Inferior parietal cortex (tissue), 1 donor: Measurements from ENCODE around the gene IL10RA.
"Not testable (repeated sequence)": the region's sequence is repeated elsewhere in the genome, so short reads cannot be mapped to it uniquely, and the experiment has no call there.

Source experiments
- DNase-seq: peaks from one replicate; pipeline ENCODE4 v3.0.0-alpha.2; 2016; ENCODE audit errors: extremely low spot score

The IL10RA gene

DNA sequence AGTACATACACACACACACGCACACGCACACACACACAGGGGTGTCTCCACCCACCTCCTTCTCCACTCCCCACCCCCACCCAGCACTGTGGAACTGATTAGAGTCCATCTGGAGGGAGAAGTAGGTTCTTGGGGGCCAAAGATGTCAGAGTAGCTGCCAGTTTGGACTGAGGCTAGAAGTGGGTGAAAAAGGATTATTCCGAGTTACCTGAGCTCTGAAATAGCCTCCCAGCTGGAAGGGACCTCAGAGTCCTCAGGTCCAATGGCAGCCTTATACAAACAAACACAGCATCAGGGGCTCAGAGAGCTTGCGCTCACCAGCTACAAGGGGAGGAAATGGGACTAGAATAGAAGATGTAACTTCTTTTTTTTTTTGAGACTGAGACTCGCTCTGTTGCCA lies 20.8 kb downstream of the IL10RA start:
- no peak for DNase-seq

DNA sequence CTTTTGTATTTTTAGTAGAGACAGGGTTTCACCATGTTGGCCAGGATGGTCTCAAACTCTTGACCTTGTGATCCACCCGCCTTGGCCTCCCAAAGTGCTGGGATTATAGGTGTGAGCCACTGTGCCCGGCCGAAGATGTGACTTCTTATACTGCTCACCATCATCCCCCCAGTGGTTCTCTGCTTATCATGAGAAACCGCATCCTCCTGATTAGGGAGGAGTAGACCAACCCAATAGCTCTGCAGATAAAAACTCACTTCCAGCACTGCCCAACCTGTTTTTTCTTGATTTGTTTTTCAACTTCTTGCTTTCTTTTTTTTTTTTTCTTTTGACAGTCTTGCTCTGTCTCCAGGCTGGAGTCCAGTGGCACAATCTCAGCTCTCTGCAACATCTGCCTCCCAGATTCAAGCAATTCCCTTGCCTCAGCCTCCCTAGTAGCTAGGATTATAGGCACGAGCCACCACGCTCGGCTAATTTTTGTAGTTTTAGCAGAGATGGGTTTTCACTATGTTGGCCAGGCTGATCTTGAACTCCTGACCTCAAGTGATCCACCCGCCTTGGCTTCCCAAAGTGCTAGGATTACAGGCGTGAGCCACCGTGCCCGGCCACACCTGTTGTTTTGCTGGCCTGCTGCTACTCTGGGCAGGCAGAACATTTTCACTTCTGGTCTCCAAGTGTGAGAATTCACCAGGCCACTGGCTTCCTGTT lies 21.5 kb downstream of the IL10RA start:
- DNase-seq, result not testable (repeated sequence)

DNA sequence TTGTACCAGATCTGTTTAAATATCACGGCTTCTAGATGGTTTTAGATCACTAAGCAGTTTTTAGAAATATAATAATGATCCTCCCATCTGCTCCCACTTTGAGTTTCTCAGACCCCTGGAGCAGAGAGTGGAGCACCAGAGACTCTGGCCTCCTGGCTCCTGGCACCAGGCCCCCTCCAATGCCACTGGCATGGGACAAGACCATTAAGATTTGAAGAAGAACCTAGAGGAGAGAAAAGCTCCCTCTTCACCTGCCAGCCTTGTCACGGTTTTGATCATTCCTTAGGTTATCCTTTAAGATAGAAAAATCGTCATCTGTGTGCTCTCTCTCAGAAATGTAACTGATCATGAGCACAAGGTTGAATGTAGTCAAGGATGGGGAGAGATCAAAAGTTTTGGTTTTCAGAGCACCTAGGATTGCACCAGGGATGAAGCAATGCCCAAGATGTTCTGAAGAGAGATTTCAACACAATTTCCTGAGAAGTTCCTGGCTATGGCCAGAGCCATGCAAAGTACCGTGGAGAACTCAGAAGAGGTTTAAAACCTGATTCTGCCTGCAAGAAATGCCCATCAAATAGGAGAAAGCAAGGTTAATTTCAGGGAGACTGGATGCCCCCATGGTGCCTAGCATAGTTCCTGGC lies 22.2 kb downstream of the IL10RA start:
- no peak for DNase-seq

- DNase-seq, result no peak
Measured at GRCh38 chr11:118009864-118010737, 23.9 kb downstream of the IL10RA start.

DNA sequence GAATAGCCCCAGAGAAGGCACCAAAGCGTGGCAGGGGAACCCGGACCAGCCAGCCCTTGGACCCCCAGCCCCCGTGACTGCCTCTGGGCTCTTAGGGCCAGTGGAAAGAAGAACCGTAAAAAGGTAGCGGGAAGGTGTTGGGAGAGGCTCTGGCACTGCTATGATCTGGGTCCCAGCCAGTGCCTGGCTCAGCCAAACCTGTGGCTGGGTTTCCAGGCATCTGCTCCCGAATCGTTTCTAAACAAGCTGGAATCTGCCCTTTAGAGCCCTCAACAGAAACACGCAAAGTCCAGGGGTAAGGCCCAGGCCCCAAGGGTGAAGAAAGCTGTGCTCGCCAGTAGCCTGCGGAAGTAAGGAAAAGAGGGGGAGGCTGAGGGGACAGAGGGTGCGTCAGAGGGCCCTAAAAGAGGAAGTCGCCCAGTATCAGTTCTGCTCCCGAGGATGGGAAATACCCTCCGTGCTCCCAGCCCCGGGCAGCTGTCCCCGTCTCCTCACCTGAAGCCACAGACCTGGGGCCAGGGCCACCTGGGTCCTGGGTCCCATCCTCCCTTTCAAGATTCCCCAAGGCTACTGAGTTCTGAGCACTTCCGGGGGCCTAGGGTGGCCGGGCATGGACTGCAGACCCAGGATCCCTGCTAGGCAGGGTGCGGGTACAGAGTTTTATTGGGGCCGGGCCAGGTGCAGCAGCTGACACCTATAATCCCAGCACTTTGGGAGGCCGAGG lies 24.7 kb downstream of the IL10RA start:
- DNase-seq, result no peak

GRCh38 chr11:118012083-118012669 lies 26.0 kb downstream of the IL10RA start:
- DNase-seq, result no peak

GRCh38 chr11:118014022-118014421 lies 27.8 kb downstream of the IL10RA start:
- DNase-seq, result no peak

GRCh38 chr11:118015385-118015841 lies 29.2 kb downstream of the IL10RA start:
- DNase-seq, result no peak

GRCh38 chr11:118016104-118016503 lies 29.9 kb downstream of the IL10RA start:
- no peak for DNase-seq

- DNase-seq, result no peak
Measured at GRCh38 chr11:118017111-118017510, 30.9 kb downstream of the IL10RA start.

- no peak for DNase-seq
Measured at GRCh38 chr11:118017631-118018315, 31.6 kb downstream of the IL10RA start.

DNA sequence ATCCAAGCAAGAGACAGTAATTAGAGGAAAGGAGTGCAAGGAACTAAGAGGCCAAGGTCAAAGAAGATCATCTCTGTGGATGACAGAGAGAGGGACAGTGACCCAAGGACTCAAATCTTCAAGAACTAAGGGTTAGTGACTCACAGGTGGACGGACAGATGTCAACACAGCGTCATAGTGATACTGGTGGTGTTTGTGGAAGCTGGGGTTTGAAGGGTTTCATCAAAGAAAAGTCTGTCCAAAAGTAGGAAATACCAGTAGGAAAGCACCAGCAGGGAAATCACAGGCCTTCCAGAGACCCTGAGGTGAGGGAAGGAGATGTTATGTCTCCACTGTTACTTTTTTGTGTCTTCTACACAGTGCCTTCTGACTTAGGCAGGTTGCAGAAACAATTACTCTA lies 32.2 kb downstream of the IL10RA start:
- DNase-seq, result no peak

DNA sequence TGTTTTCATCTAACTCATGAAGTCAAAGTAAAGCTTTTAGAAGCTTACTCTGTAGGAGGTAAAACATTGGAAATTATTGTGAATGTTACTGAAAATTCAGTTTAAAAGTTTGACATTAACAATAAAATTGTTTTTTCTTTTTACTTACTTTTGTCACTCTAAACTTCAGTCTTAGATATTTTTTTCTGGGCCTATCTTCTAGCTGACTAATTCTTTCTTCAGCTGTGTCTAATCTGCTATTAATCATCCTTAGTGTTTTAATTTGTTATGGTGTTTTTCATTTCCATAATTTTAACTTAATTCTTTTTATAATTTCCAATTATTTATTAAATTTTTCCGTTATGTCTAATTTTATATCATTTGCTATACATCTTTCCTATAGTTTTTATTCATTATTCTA lies 35.0 kb downstream of the IL10RA start:
- no peak for DNase-seq

GRCh38 chr11:118027694-118028093 lies 41.5 kb downstream of the IL10RA start:
- no peak for DNase-seq

GRCh38 chr11:118028626-118029025 lies 42.4 kb downstream of the IL10RA start:
- DNase-seq, result no peak

- DNase-seq, result no peak
Measured at GRCh38 chr11:118033443-118033842, 47.2 kb downstream of the IL10RA start.

DNA sequence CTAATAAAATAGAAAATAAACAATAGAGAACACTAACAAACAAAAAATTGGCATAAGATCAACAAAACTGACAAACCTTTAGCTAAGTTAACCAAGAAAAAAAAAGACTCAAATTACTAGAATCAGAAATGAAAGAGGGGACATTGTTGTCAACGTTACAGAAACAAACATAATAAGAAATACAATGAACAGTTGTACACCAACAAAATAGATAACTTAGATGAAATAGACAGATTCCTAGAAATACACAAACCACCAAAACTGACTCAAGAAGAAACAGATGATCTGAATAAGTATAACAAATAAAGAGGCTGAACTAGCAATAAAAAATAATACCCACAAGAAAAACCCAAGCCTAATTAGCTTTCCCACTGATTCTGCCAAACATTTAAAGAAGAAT lies 55.9 kb downstream of the IL10RA start:
- no peak for DNase-seq

GRCh38 chr11:118042796-118043195 lies 56.6 kb downstream of the IL10RA start:
- no peak for DNase-seq

DNA sequence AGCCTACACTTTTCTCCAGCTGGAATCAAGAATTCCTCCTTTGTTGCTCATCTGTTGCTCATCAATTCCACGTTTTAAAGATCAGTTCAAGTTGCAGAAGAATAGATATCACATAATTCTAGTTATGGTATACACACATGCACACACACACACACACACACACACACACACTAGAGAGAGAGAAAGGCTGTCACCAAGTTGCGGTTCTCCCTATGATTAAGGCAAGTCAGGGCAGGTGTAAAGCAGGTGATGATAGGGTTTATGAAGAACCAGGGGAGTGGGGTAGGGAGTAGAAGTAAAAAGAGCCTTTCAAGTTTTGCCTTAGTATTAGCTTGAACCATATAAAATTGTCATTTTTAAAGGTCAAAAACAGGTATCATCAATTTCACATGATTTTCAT lies 59.0 kb downstream of the IL10RA start:
- no peak for DNase-seq

- DNase-seq, result peak; percentile 33
Measured at GRCh38 chr11:118046051-118046963, 60.1 kb downstream of the IL10RA start.
